Upper lobe of left lung (tissue), 4 donors: ENCODE results near the gene NUCKS1.

Experiments
- EP300 ChIP-seq, 4 donors: sonication (generic); formaldehyde crosslinking; IDR thresholded peaks; one replicate each; pipeline ENCODE4 v1.5.1; 2017; ENCODE audit warnings: antibody characterized with exemption in 4 of 4, control low read depth in 2 of 4
- TF ChIP-seq, protein P1 (sequence below), 6 experiments: fragments of 450-650 bp in 4 of 6; fragments of 200-600 bp in 2 of 6; sonication (generic) in 2 of 6; IDR thresholded peaks; one replicate each; pipeline ENCODE4 v1.5.1; 2016 to 2019; ENCODE audit warnings: antibody characterized with exemption in 6 of 6

DNA sequence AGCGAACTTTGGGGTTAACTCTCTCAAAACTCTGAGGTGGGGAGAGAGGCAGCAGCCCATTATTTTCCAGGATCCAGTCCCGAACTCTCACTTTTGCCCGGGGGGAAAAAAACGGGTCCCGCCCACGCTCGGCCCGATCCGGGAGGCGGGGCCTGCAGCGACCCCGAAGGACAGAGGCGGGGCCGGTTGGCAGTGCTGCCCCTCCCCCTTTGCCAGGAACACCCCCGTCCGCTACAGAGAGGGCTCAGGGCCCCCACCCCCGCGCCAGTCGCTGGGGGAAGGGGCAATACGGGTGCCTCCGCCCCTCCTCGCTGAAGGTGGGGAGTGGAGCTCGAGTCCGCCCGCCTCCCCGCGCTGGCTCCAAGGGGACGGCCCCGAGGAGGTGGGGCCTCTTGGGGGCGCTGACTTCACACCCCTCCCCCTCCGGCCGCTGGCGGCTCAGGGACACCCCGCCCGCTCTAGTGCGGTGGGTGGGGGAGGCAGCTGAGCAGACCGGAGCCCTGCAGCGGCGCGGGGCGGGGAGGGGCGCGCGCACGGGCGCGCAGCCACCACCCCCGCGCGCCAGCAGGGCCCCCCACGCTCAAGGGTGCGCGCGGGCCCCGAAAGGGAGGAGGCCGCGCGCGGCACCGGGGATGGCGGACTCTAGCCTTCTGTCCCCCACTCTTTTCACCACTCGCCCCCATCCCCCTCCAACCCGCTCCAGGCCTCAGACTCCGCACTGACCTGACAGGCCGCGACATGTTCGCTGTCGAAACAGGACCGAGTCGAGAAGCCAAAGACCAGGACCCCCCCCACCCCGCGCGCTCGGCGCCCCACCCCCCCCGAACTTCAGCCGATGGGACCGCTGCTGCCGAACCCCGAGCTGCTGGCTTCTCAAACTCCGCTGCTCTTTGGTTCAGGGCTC lies 496 bp downstream of the NUCKS1 start:
- TF ChIP-seq, protein P1, sequence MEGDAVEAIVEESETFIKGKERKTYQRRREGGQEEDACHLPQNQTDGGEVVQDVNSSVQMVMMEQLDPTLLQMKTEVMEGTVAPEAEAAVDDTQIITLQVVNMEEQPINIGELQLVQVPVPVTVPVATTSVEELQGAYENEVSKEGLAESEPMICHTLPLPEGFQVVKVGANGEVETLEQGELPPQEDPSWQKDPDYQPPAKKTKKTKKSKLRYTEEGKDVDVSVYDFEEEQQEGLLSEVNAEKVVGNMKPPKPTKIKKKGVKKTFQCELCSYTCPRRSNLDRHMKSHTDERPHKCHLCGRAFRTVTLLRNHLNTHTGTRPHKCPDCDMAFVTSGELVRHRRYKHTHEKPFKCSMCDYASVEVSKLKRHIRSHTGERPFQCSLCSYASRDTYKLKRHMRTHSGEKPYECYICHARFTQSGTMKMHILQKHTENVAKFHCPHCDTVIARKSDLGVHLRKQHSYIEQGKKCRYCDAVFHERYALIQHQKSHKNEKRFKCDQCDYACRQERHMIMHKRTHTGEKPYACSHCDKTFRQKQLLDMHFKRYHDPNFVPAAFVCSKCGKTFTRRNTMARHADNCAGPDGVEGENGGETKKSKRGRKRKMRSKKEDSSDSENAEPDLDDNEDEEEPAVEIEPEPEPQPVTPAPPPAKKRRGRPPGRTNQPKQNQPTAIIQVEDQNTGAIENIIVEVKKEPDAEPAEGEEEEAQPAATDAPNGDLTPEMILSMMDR (IDR thresholded peaks at IDR 0.05), result peak in 3 of 6 experiments; percentile 3 to 38 (median 13)
- TF ChIP-seq EP300 (IDR thresholded peaks at IDR 0.05), result peak in 1 of 4 donors; percentile 74
